AG04450 (cell line): ENCODE results near the gene KCNIP4. TPM values are rescaled to one million over a fixed set of nuclear protein-coding genes. Genes with fewer than 3 reads are reported as not detected.

Source experiments
- CTCF ChIA-PET: fragments of 300-600, 350-600 bp; formaldehyde crosslinking; extraction: SDS; loops from one replicate; lab custom pipeline; 2022; ENCODE audit warnings: antibody characterized with exemption, inconsistent platforms; lab: Charles Lee
- POLR2A ChIA-PET: fragments of 350-600 bp; formaldehyde crosslinking; extraction: SDS; loops from one replicate; lab custom pipeline; 2021; ENCODE audit warnings: antibody characterized with exemption, inconsistent platforms; lab: Yijun Ruan, JAX
- DNase-seq: peaks from one replicate; pipeline ENCODE4 v3.0.0-alpha.2; 2011; ENCODE audit warnings: low read depth, low spot score
- H3K27ac ChIP-seq: one replicate; pipeline ENCODE4 v1.5.1; 2012; ENCODE audit warnings: low read depth, low read length, control low read depth
- H3K27me3 ChIP-seq: one replicate; pipeline ENCODE4 v1.6.0; 2012; ENCODE audit warnings: low read length; ENCODE audit not compliant: control insufficient read depth, insufficient read depth
- H3K4me3 ChIP-seq: 2 replicates; pipeline ENCODE4 v1.5.1; 2011; ENCODE audit warnings: mild to moderate bottlenecking, low read depth, low read length, control low read depth
- H3K9me3 ChIP-seq: 2 replicates; pipeline ENCODE4 v1.5.1; 2012; ENCODE audit warnings: low read length; ENCODE audit not compliant: control insufficient read depth, insufficient read depth
- CTCF ChIP-seq: IDR thresholded peaks from 2 replicates; pipeline ENCODE4 v1.5.1; 2011; ENCODE audit warnings: low read depth, low read length, control low read depth, inconsistent platforms
- polyA plus RNA-seq: library from polyadenylated mRNA; depleted of rRNA; stranded (reverse); fragments of >200 nt; gene quantifications from 2 replicates; pipeline ENCODE4 v1.2.3, GENCODE V29; 2011

The KCNIP4 gene
- polyA plus RNA-seq, 1 experiment: not detected

GRCh38 chr4:21012851-21013331, 935.7 kb downstream of the KCNIP4 start:
- Histone ChIP-seq H3K4me3 (no peak overlapping the region), H3K27ac (no peak overlapping the region), H3K27me3 (no peaks in the 10 kb centered on the region), H3K9me3 (peaks cover 13% of the 10 kb centered on the region)
- ChIA-PET POLR2A (no interaction called here), CTCF (no interaction called here)
- TF ChIP-seq CTCF: no peak
- no peak for DNase-seq

GRCh38 chr4:21011106-21011505, 937.5 kb downstream of the KCNIP4 start:
- CTCF ChIA-PET: no interaction called here
- DNase-seq: no peak
- TF ChIP-seq CTCF: no peak

DNA sequence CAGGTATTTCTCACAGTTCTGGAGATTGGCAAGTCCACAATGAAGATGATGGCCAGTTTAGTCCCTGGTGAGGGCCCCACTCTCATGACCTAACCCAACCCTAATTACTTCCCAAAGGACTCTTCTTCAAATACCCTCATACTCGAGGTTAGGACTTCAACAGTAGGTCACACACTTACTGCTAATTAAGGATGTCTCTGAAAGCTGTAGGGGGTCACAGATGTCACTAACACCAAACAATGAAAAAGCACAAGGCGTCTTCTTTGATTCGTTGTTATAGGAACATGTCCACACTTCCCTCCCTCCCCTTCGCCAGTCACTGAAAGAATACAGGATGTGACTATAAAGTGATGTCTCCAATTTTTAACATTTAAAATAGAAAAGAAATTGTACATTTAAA, 938.6 kb downstream of the KCNIP4 start:
- DNase-seq: no peak
- H3K27ac ChIP-seq: no peak overlapping the region
- H3K9me3 ChIP-seq: peaks cover 5% of the 10 kb centered on the region
- H3K27me3 ChIP-seq: no peaks in the 10 kb centered on the region
- no peak for TF ChIP-seq CTCF
- ChIA-PET POLR2A (no interaction called here), CTCF (no interaction called here)
- H3K4me3 ChIP-seq: no peak overlapping the region

More at GRCh38 chr4:21011106-21011505, 937.5 kb downstream of the KCNIP4 start:
- Histone ChIP-seq H3K27ac (no peak overlapping the region), H3K4me3 (no peak overlapping the region), H3K27me3 (no peaks in the 10 kb centered on the region), H3K9me3 (peaks cover 7% of the 10 kb centered on the region)
- POLR2A ChIA-PET: no interaction called here

- CTCF ChIA-PET: no interaction called here
- POLR2A ChIA-PET: no interaction called here
- Histone ChIP-seq H3K9me3 (peaks cover 5% of the 10 kb centered on the region), H3K27ac (no peak overlapping the region), H3K27me3 (no peaks in the 10 kb centered on the region), H3K4me3 (no peak overlapping the region)
- no peak for TF ChIP-seq CTCF
- DNase-seq: no peak
Measured at GRCh38 chr4:21005647-21006046, 942.9 kb downstream of the KCNIP4 start.

DNA sequence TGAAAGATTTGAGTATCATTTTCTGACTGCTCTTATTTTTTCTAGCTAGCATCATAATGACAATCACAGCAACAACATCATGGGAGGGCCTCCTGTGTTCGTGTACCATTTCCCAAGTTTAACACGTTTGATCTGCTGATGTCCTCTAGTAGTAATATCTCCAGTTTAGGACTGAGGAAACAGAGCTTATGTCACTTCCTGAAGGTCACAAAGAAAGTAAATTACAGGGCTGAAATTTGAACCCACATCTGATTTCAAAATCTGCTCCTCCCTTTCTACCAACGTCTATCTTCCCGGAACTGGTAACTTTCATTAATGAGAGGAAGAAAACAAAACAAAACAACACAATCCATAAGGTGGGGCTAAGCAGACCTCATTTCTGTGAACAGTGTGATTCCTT, 945.6 kb downstream of the KCNIP4 start:
- DNase-seq: no peak
- H3K9me3 ChIP-seq: peaks cover 3% of the 10 kb centered on the region; the same call in 1 of the 2 replicates
- H3K4me3 ChIP-seq: no peak overlapping the region
- no peak overlapping the region for H3K27ac ChIP-seq
- POLR2A ChIA-PET: no interaction called here
- CTCF ChIA-PET: no interaction called here
- TF ChIP-seq CTCF: no peak
- H3K27me3 ChIP-seq: no peaks in the 10 kb centered on the region
